Subcutaneous preadipocyte (primary cell): Measurements from ENCODE around the gene ARHGEF40. TPM values are rescaled to one million over a fixed set of nuclear protein-coding genes. Genes with fewer than 3 reads are reported as not detected.

ENCODE experiments used
- small RNA-seq: library from RNA; depleted of rRNA; stranded (forward); fragments of <200 nt; gene quantifications from one replicate; pipeline ENCODE3, GENCODE V24; 2012
- total RNA-seq: library from RNA; depleted of rRNA; stranded (reverse); fragments of >200 nt; gene quantifications from 2 replicates; pipeline ENCODE4 v1.2.3, GENCODE V29; 2012

ARHGEF40 gene
- 27.9 and 46.5 TPM in 2 replicates for total RNA-seq

GRCh38 chr14:21070083-21070609 is at the start of gene ARHGEF40:
ARHGEF40 (plus strand) TSS chr14:21070304; CDS start chr14:21070397, 93 bp downstream.

GRCh38 chr14:21024585-21025370 is 45.3 kb upstream of the ARHGEF40 start, which contains the start of gene NDRG2:
NDRG2 (minus strand) TSS chr14:21025061; CDS start chr14:21023315, 1,746 bp downstream.

GRCh38 chr14:21029917-21030316 is 40.2 kb upstream of the ARHGEF40 start, which contains the start of gene TPPP2:
TPPP2 (plus strand) TSS chr14:21030217; CDS start chr14:21030582, 365 bp downstream.

GRCh38 chr14:21034707-21035106 is 35.4 kb upstream of the ARHGEF40 start, which contains the start of gene RNASE13:
RNASE13 (minus strand) TSS chr14:21034807; CDS start chr14:21034288, 519 bp downstream.

GRCh38 chr14:21041676-21042433 is 28.2 kb upstream of the ARHGEF40 start, which contains the start of gene RNASE7:
RNASE7 (plus strand) TSS chr14:21042362; CDS start chr14:21042993, 631 bp downstream.

GRCh38 chr14:21057803-21058675 is 12.1 kb upstream of the ARHGEF40 start, which contains the start of gene RNASE8:
RNASE8 (plus strand) TSS chr14:21057822; CDS start chr14:21057893, 71 bp downstream.

GRCh38 chr14:21098076-21098891 is 28.2 kb downstream of the ARHGEF40 start, which contains the start of gene ZNF219:
ZNF219 (minus strand) TSS chr14:21098655; CDS start chr14:21093591, 5,064 bp downstream.

GRCh38 chr14:21100931-21101330 is 30.8 kb downstream of the ARHGEF40 start, which contains the start of gene TMEM253:
TMEM253 (plus strand) TSS chr14:21101066; CDS start chr14:21101344, 278 bp downstream.

Small RNAs within 50 kb of the gene (small RNA-seq; reads per million reads assigned to genes)
- not detected for gene RNU6-252P

Other genes with a start within 250 kb of the ARHGEF40 start
- gene RNASE3, start 178.9 kb upstream of the ARHGEF40 start, total RNA-seq, result not detected in 2 replicates
- gene RNASE2, start 114.8 kb upstream of the ARHGEF40 start, total RNA-seq, result not detected in 2 replicates
- gene METTL17, start 80.3 kb upstream of the ARHGEF40 start, total RNA-seq, result 35.6 and 45.4 TPM in 2 replicates
- not detected in 2 replicates for gene SLC39A2, start 71.0 kb upstream of the ARHGEF40 start, total RNA-seq
- 1.1 TPM in 1 of 2 replicates, not detected in the other for gene NDRG2, start 45.2 kb upstream of the ARHGEF40 start, total RNA-seq
- gene TPPP2, start 40.1 kb upstream of the ARHGEF40 start, total RNA-seq, result not detected in 2 replicates
- gene RNASE13, start 35.5 kb upstream of the ARHGEF40 start, total RNA-seq, result not detected in 2 replicates
- not detected in 2 replicates for gene RNASE7, start 27.9 kb upstream of the ARHGEF40 start, total RNA-seq
- gene RNASE8, start 12.5 kb upstream of the ARHGEF40 start, total RNA-seq, result not detected in 2 replicates
- 10.8 and 12.9 TPM in 2 replicates for gene ZNF219, start 28.4 kb downstream of the ARHGEF40 start, total RNA-seq
- under 0.01 TPM in 1 of 2 replicates, not detected in the other for gene TMEM253, start 30.8 kb downstream of the ARHGEF40 start, total RNA-seq
- gene OR5AU1, start 85.8 kb downstream of the ARHGEF40 start, total RNA-seq, result not detected in 2 replicates
- gene HNRNPC, start 199.1 kb downstream of the ARHGEF40 start, total RNA-seq, result 513 and 539 TPM in 2 replicates
- not detected in 2 replicates for gene RPGRIP1, start 209.8 kb downstream of the ARHGEF40 start, total RNA-seq